Ascending aorta (tissue), 2 donors: ENCODE results near the gene BCL2L12. TPM values are rescaled to one million over a fixed set of nuclear protein-coding genes. Genes with fewer than 3 reads are reported as not detected.
"Not testable (repeated sequence)": the region's sequence is repeated elsewhere in the genome, so short reads cannot be mapped to it uniquely, and the experiment has no call there.

Experiments used
- DNase-seq, 2 donors: peaks; one replicate each; pipeline ENCODE4 v3.0.0-alpha.2; 2019; ENCODE audit warnings: low spot score in 2 of 2
- H3K27ac ChIP-seq, 2 donors: fragments of 200-600 bp; sonication (generic); one replicate each; pipeline ENCODE4 v1.5.1; 2016 to 2017; ENCODE audit warnings: mild to moderate bottlenecking in 1 of 2
- H3K27me3 ChIP-seq: fragments of 200-600 bp; sonication (generic); one replicate; pipeline ENCODE4 v1.5.1; 2017
- H3K36me3 ChIP-seq, 2 donors: fragments of 200-600 bp; sonication (generic); one replicate each; pipeline ENCODE4 v1.5.1; 2016
- H3K4me1 ChIP-seq, 2 donors: fragments of 200-600 bp; sonication (generic); one replicate each; pipeline ENCODE4 v1.5.1; 2016 to 2017; ENCODE audit warnings: mild to moderate bottlenecking in 1 of 2
- H3K4me3 ChIP-seq, 2 donors: fragments of 200-600 bp; sonication (generic); one replicate each; pipeline ENCODE4 v1.5.1; 2016 to 2017; ENCODE audit warnings: mild to moderate bottlenecking in 1 of 2
- H3K9me3 ChIP-seq, 2 donors: fragments of 200-600 bp; sonication (generic); one replicate each; pipeline ENCODE4 v1.5.1; 2016
- intact Hi-C: fragments of 100-400 bp; cut with DNase I; formaldehyde crosslinking; loops from one replicate; pipeline ENCODE4 v1.15.1; 2023
- total RNA-seq: library from RNA; depleted of rRNA; stranded (reverse); fragments of >200 nt; gene quantifications from one replicate; pipeline ENCODE4 v1.1.0, GENCODE V29; 2016
- TF ChIP-seq, protein P1 (sequence below), 3 experiments: fragments of 200-600 bp in 2 of 3; fragments of 450-650 bp in 1 of 3; sonication (generic) in 2 of 3; IDR thresholded peaks; one replicate each; pipeline ENCODE4 v1.5.1; 2016 to 2019; ENCODE audit warnings: antibody characterized with exemption in 3 of 3, mild to moderate bottlenecking in 1 of 3, moderate library complexity in 1 of 3

Gene BCL2L12, protein sequence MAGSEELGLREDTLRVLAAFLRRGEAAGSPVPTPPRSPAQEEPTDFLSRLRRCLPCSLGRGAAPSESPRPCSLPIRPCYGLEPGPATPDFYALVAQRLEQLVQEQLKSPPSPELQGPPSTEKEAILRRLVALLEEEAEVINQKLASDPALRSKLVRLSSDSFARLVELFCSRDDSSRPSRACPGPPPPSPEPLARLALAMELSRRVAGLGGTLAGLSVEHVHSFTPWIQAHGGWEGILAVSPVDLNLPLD
- 0.64 TPM for total RNA-seq

DNA sequence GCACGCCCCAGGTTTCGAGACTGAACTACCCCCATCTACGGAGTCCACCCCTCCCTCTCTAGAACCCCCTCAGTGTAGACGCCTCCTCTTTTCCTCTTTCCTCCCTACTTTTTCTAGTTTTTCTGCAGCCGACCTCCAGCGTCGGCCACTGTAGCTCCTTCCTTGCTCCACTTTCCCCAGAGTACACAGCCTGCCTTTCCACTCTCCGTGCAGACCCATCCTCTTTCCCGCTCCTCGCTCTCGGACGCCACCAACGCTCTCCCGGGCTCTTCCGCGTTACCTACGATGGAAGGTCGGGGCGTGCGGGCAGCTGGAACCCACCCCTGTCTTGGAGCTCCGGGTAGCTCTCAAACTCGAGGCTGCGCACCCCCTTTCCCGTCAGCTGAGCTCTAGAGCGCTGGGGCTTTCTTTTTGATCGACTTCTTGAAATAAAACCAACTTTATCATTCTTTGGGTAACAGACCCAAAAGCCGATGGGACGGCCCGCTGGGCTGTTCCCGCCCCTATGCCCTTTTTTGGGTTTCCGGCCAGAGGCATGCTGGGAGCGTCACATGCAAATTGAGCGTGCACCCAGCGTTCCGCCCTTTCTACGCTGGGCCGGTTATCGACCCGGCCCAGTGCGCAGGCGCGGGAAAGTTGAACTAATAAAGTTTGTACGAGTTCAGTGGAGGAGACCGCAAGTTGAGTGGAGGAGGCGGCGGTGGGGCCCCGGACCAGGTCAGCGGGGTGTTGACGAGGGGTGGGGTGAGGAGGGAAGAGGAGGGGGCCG is at the start of gene BCL2L12, which contains the start of gene IRF3:
Gene BCL2L12 (plus strand): TSS at position 583 of the 769 bp plus-strand sequence. CDS start 760 bp downstream, outside the sequence.
Gene IRF3 (minus strand): TSS at position 507 of the 769 bp plus-strand sequence. CDS start 1,019 bp downstream, outside the sequence.
- Histone ChIP-seq H3K4me1 (peaks cover 0 to 18% of the 10 kb centered on the region in 2 donors), H3K36me3 (peaks cover 23 to 27% of the 10 kb centered on the region in 2 donors), H3K4me3 (peak within 1 kb of the TSS; percentile 83), H3K9me3 (no peaks in the 10 kb centered on the region), H3K27me3 (no peaks in the 10 kb centered on the region), H3K27ac (peak within 1 kb of the TSS; percentile 87 to 89)
- DNase-seq, result peak; percentile 88 to 98
- intact Hi-C loops, result loop anchor here (1.0 kb wide), 1 partner anchor 11 kb away; no protein-coding TSS in a partner anchor
- TF ChIP-seq, protein P1, sequence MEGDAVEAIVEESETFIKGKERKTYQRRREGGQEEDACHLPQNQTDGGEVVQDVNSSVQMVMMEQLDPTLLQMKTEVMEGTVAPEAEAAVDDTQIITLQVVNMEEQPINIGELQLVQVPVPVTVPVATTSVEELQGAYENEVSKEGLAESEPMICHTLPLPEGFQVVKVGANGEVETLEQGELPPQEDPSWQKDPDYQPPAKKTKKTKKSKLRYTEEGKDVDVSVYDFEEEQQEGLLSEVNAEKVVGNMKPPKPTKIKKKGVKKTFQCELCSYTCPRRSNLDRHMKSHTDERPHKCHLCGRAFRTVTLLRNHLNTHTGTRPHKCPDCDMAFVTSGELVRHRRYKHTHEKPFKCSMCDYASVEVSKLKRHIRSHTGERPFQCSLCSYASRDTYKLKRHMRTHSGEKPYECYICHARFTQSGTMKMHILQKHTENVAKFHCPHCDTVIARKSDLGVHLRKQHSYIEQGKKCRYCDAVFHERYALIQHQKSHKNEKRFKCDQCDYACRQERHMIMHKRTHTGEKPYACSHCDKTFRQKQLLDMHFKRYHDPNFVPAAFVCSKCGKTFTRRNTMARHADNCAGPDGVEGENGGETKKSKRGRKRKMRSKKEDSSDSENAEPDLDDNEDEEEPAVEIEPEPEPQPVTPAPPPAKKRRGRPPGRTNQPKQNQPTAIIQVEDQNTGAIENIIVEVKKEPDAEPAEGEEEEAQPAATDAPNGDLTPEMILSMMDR (IDR thresholded peaks at IDR 0.05), result no peak

DNA sequence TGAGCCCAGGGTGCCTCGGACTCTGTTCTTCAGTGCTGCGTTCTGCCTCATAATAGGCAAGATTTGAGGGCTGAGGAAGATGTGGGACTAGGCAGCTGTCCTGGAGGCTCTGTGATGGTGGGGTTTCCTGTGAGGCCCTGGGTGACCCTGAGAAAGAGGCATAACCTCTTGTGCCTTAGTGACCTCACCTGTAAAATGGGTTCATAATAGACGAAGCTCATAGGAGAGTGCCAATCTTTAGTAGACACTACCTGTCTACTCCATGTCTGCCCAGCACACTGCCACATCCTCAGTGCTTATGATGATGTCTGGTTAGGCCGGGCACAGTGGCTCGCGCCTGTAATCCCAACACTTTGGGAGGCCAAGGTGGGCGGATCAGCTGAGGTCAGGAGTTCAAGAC is 49.2 kb upstream of the BCL2L12 start:
- Histone ChIP-seq H3K9me3 (no peaks in the 10 kb centered on the region), H3K4me3 (no peak overlapping the region), H3K27me3 (no peaks in the 10 kb centered on the region), H3K4me1 (no peaks in the 10 kb centered on the region), H3K36me3 (peaks cover 48 to 56% of the 10 kb centered on the region in 2 donors), H3K27ac (no peak overlapping the region)
- TF ChIP-seq, protein P1 (IDR thresholded peaks at IDR 0.05), result no peak
- DNase-seq, result no peak
- intact Hi-C loops, result no loop called here

DNA sequence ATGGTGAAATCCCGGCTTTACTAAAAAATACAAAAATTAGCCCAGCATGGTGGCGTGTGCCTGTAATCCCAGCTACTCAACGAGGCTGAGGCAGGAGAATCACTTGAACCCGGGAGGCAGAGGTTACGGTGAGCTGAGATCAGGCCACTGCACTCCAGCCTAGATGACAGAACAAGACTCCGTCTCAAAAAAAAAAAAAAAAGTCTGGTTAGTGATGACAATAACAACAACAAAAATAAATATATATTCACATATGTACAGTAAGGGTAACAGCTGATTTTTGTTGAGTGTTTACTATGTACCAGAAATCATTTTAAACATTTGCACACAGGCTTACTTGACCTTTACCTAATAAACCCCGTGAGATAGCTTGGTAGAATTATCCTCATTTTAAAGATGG is 48.8 kb upstream of the BCL2L12 start:
- Histone ChIP-seq H3K9me3 (no peaks in the 10 kb centered on the region), H3K4me1 (no peaks in the 10 kb centered on the region), H3K36me3 (peaks cover 51 to 60% of the 10 kb centered on the region in 2 donors), H3K27me3 (no peaks in the 10 kb centered on the region), H3K4me3 (no peak overlapping the region), H3K27ac (no peak overlapping the region)
- DNase-seq, result no peak
- TF ChIP-seq, protein P1 (IDR thresholded peaks at IDR 0.05), result no peak
- intact Hi-C loops, result no loop called here

DNA sequence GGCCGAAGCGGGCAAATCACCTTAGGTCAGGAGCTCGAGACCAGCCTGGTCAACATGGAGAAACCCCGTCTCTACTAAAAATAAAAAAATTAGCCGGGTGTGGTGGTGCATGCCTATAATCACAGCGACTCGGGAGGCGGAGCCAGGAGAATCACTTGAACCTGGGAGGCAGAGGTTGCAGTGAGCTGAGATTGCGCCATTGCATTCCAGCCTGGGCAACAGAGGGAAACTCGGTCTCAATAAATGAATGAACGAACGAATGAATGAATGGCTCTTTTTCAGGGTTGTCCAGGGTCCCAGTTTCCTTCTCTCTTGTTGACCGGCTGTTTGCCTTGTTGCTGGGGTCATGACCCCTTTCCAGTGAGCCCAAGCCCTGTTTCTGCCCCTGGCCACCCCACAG is 47.9 kb upstream of the BCL2L12 start:
- H3K4me3 ChIP-seq, H3K9me3 ChIP-seq, intact Hi-C loops, H3K4me1 ChIP-seq, H3K27me3 ChIP-seq, H3K27ac ChIP-seq, DNase-seq: not testable (repeated sequence)
- H3K36me3 ChIP-seq, result peaks cover 52 to 64% of the 10 kb centered on the region in 2 donors

DNA sequence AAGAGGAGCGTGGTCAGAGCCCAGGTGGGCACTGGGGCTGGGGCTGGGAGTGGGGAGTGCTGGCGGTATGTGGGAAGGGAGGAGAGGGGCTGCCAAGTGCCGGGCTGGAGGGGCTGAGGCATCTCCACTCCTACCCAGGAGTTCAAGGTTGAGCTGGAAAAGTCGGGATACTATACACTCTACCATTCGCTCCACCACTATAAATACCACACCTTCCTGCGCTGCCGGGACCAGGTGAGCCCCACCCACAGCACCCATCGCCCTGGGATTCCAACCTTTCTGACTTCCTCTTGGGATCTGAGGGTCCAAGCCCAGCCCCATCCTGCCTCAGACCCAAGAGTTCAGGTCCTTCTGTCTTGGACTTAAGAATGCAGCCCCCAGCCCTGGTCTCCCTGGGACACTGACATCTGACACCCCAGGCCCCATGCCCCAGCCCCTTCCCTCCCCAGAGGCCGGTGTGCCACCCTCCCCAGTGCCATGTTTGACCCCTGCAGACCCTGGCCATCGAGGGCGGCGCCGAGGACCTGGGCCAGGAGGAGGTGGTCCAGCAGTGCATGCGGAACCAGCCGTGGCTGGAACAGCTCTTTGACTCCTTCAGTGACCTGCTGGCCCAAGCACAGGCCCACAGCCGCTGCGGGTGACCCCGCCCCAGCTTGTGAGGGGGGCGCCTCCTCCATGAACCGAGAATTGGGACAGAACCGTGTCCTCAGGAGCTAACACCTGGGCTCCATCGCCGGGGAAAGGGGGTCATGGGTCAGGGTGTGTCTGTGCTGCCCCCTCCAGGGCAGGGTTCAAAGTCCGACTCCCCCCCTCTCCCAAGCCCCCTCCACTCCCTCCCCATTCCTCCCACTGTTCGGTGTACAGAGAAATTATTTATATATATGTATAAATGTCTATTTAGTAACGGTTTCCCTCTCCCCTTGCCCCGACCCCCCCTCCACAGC is 40.5 kb upstream of the BCL2L12 start:
- no peaks in the 10 kb centered on the region for H3K27me3 ChIP-seq
- intact Hi-C loops, result no loop called here
- H3K27ac ChIP-seq, result no peak overlapping the region
- no peaks in the 10 kb centered on the region for H3K9me3 ChIP-seq
- TF ChIP-seq, protein P1 (IDR thresholded peaks at IDR 0.05), result no peak
- peaks cover 34 to 47% of the 10 kb centered on the region in 2 donors for H3K36me3 ChIP-seq
- no peak for DNase-seq
- H3K4me1 ChIP-seq, result no peaks in the 10 kb centered on the region
- no peak overlapping the region for H3K4me3 ChIP-seq
